ENCODE measurements around the gene AMBN.
"Not testable (repeated sequence)": the region's sequence is repeated elsewhere in the genome, so short reads cannot be mapped to it uniquely, and the experiment has no call there.

The AMBN gene

DNA sequence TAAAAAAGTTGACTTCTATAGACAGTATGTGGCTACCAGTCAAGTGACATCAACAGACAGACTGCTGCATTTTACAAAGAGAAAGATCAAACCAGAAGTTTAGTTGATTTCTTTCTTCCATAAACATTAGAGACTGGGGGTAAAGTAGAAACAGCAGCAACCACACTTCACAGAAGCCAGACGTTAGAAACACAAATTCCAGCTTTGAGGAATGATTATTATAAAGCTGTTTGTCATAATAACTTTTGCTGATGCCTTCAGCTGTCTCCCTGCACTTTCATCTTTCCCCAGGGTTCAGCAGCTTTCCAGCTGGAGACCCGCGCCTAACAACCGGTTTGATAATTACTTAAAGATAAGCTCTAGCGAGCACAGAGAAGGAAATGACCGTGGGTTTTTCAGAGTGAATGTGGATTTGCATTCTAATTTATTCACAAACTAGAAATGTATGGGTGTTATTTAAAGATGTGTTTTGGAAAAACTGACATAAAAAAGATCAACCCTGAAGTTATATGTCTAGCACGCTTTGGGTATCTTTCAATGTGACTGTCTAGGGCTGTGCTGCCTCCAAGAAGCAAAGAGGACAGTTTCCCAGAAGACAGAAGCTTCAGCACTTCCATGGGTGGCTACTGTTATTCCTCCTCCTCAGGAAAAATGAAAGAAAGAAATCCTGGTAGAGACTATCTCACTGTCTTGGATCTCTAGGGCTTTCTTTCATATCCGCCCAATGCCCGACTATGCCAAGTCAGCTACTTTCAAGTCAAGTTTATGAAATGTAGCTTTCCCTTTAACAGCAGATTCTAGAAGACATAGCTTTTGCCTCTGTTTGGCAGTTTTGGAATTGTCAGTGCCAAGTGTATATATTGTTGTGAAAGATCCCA lies 21.5 kb downstream of the AMBN start:
- DNase-seq: no peak

DNA sequence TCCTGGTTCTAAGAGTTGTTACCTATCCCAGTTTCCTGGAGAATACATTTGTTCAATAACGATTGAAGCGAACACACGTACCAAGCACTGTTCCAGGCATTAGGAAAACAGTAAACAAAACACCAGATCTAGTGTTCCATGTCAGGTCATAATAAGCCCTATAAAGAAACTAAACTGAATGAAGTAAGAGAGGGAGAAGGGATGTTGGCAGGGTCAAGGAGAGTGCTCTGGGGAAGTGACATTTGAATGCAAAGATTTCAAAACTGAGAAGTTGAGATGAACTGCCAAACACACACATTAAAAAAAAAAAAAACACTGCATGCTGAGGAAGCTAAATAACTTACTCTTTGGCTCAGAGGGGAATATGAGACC lies 22.1 kb downstream of the AMBN start:
- DNase-seq: no peak

DNA sequence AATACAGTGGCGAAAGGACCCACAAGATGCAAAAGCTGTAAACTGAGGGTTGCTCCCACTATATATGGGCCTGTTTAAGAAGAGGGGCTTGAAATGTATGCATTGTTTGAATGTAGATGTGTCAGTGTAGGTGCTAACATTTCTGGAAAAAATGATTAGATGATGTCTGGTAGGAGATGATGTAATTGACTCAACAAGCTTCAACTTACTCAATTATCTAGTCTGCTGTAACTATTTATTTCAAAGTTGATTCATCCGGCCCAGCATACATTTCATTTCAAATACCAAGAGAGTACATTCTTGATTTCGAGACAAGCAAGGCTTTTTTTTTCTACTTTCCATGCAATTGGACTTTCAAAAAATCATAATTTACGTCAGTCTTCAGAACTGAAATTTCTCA lies 27.2 kb downstream of the AMBN start:
- DNase-seq: no peak

DNA sequence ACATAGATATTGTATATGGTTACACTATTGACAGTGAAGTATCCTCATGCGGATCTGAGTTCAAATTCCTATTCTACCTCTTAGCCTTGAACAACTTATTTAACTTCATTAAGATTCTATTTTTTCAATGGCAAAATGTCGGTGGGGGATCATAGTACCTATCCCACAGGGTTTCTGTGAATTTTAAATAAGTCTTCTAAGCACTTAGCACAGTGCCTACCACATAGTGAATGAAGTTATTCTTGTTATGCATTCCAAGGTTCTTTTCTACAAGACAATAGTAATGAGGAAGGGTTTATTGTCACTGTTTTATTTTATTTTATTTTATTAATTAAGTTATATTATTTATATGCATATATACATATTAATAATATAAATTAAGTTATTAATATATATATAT lies 27.7 kb downstream of the AMBN start:
- no peak for DNase-seq

DNA sequence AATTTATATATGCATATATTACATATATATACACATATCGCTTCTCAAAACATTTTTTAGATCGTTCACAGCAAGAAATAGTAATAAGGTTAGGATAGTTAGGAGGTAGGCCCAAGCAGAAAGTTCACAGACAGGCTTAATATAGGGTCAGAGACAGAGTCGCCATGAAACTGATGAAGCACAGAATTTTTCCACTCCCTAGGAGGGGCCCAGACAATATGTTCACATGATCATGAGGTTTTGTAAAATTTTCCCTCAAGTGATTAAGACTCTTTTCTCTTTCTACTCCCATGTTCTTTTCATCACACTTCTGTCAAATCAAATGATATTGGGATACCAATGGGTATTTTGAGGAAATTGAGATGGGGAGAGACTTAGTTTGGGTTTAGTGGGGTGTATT lies 31.3 kb downstream of the AMBN start:
- no peak for DNase-seq

DNA sequence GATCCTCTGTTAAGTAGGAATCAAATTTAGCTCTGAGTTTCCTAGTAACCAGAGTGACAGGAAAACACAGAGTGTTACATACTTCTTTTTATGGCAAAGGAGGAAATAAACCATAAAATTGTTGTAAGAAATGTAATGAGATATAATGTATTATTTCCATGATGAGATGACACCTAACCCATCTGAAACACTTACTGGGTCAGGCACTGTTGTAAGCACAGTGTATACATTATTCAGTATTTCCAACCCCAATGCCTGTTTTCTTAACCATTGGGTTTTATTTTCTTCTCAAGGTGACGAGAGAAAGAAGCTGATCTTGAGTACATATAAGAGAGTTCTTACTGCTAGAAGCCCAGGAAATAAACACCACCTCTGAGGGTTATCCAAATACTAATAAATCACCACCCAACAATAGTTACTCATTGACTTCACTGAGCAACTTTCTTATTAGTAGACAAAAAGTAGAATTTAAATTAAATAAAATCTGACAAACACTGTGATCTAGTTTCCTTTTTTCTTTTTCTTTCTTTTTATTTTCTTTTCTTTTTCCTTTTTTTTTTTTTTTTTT lies 32.3 kb downstream of the AMBN start:
- DNase-seq: no peak

DNA sequence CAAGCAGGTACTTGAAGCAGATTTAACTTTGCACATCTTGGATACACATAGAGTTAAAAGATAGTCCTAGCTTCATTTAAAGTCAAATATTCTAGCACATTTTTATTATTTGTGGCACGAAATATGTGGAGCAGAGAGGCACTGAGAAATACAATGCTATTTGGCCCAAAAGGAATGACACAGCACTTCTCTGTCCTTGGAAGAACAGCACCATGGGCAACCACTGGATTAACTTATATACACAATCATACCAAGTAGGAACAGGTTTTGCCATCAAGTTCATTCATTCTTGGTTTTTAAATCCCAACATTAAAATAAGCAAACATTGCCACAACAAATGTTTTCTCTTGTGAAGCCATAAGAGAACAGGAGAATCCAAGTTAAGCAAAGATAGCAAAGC lies 35.6 kb downstream of the AMBN start:
- no peak for DNase-seq

DNA sequence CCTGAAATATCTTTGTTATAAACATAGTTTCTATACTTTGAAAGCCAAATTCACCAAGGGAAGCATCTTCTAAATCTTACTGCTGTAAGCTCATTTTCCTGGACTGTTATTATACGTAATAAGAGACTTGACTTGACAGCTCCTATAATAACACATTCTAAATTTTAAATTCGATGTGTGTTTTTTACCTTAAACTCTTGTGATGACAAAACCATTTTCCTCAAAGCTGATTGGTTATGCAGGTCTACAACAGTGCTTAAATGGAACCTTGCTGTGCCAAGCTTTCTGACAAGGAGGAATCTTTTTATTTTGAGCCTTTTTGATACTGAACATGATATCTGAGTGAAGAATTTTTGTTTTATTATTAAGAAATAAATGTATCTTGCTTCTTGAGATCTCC lies 36.4 kb downstream of the AMBN start, which contains the start of gene ENAM:
TSS of gene ENAM (plus strand) at position 301 of the 400 bp plus-strand sequence. CDS start 757 bp downstream, outside the sequence.
- no peak for DNase-seq

DNA sequence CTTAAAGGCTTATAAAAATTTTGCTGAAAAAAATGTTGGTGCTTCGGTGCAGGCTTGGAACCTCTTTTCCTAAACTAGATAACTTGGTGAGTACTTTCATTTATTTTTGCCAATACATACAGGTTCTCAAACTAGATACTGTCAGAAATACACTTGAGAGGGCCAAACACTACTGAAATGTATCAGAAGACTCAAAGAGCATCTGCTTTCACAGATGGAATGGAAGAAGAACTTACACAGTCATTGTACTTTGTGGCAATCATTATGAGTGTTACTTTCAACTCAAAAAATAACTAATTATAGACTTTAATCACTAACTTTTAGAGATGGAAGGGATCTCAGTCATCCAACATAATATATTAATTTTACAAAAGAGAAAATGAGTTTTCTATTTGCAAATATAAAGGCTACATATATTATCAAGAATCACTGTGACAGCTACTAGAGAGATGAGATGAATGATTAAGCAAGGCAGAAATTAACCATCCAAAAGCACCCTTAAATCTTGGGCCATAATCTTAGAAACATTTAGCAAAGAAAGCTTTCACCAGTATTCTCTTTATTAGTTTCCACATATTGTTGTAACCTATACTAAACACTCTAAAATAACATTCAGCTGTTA lies 37.5 kb downstream of the AMBN start:
- no peak for DNase-seq

DNA sequence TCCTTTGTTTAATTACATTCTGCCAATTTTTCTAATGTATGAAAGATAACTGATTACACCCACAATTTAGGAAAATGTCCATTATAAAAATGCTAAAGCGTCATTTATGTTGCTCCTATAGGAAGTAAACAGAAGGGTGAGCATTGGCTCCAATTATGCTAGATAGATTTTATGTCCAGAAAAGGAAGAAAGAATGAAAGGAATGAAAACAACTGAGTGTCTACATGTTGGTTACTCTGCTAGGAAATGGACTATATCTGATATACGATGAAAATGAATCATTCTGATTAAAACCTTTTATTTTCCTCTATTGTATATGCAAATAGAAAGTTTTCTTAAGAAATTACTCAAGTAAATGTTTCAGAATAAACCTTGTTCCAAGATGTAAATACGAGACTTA lies 38.1 kb downstream of the AMBN start:
- no peak for DNase-seq

DNA sequence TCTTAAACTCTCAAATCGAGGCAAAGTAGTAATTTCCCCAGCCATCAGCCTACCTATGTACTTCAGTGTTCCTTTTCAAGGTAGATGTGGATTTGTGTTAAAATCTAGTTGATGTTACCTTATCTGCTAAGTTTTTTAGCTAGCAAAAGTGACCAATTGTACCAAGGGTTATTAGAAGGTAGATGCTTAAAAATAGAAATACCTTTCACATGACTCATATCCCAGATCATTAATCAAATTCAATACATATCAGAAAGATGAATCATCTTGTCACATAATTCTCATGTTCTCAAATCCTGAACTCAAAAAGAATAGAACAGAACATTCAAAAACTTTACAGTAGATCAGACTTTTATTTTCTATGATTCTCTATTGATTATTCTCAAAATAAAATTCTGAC lies 40.0 kb downstream of the AMBN start:
- DNase-seq: no peak

DNA sequence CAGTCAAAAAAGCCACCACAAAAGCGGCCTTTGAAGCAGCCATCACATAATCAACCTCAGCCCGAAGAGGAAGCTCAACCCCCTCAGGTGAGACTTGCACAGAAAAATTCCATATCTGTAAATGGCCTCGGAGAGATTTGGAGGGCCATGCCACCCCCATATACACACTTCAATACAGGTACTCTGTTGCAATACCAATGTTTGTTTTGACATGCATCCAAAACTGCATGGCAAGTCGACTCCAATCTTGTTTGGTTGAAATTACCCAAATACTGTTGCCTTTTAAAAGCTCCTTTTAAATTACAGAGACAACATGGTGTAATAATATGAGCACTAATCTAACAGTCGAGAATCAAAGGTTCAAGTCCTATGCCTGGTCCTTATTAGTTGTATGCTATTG lies 42.4 kb downstream of the AMBN start:
- DNase-seq: no peak

DNA sequence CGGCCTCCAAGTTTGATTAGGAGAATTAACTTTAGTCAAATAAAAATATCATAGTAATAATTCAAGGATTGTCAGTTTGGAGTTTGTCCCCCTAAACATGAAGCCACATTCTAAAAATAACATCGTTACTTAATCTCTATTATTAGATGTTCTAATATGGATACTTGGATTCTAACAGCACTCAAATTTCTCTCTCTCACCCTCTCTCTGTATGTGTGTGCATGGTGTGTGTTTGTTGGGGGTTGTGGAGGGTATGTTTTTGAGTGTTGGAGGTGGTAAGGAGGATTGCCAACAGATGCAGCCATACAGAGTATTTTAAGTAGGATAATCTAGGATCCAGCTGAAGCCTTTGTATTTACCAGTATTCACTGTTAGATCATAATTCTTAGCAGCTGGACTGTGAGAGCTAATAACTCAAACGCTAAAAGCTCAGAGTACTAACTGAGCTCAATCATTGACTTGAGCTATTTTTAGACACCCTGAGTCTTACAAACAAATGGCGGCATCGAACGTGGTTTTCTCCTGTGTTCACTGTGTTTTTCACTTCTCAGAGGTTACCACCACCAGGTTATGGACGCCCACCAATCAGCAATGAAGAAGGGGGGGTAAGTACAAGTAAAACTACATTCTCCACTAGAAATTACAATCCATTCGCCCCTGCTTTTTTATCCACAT lies 45.3 kb downstream of the AMBN start:
- no peak for DNase-seq

DNA sequence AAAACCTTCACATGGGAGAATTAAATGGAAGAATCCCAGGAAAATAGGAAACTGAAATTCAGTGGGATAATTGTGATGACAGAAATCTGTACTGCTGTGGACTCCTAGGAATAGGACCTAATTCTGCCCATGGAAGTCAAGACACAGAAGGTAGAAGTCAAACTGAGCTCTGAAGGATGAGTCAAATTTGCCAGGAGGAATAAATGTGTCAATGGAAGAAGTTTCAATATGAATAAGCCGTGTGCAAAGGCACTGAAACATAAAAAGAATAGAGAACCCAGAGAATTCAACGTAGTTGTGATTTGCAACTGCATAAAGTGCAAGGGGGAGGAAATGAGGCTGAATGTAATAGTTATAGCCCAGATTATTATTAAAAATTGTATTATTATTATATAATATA lies 48.1 kb downstream of the AMBN start:
- DNase-seq: no peak

DNA sequence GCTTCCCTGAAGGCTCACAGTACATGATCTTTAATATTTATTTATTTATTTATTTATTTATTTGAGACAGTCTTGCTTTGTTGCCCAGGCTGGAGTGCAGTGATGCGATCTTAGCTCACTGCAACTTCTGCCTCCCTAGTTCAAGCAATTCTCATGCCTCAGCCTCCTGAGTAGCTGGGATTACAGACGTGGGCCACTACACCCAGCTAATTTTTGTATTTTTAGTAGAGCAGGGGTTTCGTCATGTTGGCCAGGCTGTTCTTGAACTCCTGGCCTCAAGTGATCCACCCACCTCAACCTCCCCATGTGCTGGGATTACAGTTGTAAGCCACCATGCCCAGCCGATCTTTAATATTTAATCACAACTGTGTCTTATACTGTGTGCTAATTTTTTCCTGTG lies 58.7 kb downstream of the AMBN start:
- not testable (repeated sequence) for DNase-seq

DNA sequence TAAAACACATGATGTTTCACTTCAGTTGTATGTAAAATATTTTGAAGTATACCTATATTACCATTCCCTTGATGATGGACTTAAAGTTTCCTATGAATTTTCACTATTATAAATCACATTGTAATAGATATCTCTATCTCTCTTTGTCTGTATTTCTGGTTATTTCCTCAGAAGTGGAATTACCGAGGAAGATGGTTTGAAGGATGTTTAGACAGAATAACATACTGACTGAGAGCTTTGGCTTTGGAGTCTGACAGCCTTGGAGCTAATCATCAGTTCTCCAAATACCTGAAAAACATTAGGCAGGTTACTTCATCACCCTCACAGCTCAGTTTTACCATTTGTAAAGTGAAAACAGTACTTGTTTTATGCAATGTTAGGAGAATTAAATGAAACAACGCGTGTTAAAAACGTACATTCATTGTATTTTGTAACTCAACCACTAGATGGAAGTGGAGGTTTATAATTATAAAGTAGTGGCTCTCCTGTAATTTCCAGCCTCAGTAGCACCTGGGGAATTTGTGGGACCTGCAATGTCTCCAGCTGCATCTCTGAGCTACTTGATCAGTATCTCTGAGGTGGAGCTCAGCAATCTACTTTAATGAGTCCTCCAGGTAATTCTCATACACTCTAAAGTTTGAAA lies 59.9 kb downstream of the AMBN start:
- no peak for DNase-seq

DNA sequence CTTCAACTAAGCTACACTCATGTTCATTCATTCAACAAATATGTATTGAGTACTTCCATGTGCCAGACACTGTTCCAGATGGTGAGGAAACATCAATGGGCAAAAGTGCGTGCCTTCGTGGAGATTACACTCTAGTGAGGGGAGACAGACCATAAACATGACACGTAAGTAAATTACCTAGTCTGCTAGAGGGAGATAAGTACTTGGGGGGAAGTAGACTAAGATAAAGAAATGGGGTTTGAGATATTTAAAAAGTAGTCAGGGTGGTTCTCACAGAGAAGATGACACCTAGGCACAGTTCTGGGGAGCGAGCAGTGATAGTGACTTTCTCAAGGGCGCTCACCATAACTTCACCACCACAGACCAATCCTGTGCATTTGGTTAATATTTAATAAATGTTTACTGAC lies 62.6 kb downstream of the AMBN start:
- no peak for DNase-seq
